Thymus (tissue), 2 donors: ENCODE data around the gene CEP135. TPM values are rescaled to one million over a fixed set of nuclear protein-coding genes. Genes with fewer than 3 reads are reported as not detected.

Experiments
- polyA plus RNA-seq: library from polyadenylated mRNA; stranded (reverse); fragments of 200-250 nt; gene quantifications from one replicate; pipeline ENCODE4 v1.2.3, GENCODE V29; 2013
- total RNA-seq: library from RNA; stranded (reverse); fragments of 120-200 nt; gene quantifications from one replicate; pipeline ENCODE4 v1.2.4, GENCODE V29; 2013
- donor health status: healthy.

CEP135 gene
- total and polyA plus RNA-seq, 2 donors = 7.8 to 14.3 TPM

Other genes with a start within 250 kb of the CEP135 start
- gene EXOC1L, start 129.2 kb upstream of the CEP135 start, total RNA-seq = not detected
- gene EXOC1L, start 129.2 kb upstream of the CEP135 start, polyA plus RNA-seq = not detected
- 30.5 TPM for gene EXOC1, start 95.3 kb upstream of the CEP135 start, total RNA-seq
- gene EXOC1, start 95.3 kb upstream of the CEP135 start, polyA plus RNA-seq = 38.8 TPM